ENCODE results near the gene SDR42E2. TPM values are rescaled to one million over a fixed set of nuclear protein-coding genes. Genes with fewer than 3 reads are reported as not detected.
A peak's percentile ranks its signal among the peaks of the same experiment; 100 is the strongest.
"Not testable (repeated sequence)": the region's sequence is repeated elsewhere in the genome, so short reads cannot be mapped to it uniquely, and the experiment has no call there.

SDR42E2 gene
- total RNA-seq, 1 experiment from 2014 or later = not detected

DNA sequence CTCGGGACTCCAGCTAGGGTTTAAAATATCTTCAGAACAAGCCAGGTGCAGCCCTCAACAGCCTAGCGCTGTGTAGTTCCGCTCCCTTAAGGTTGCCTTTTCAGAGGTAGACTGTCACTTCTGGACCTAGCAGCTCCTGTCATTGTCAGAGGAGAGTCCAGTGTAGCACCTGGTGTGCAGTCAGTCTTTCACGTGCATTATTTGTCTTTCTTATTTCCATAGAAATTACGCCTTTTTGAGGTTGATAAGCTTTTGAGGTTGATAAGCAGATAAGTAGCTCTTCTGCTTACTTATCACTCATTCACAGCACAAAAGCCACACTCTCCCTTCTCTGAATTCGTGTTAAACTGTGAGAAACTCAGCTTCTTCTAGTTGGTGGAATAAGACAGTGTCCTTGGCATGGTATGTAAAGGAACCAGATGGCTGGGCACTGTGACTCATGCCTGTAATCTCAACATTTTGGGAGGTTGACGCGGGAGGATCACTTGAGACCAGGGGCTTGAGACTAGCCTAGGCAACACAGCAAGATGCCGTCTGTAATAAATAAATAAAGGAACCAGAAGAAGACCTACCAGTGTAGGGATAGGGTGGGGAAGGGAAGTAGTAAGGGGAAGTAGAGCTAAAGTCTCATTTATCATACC, 54.0 kb downstream of the SDR42E2 start:
- no peaks in the 10 kb centered on the region for H3K27me3 ChIP-seq
- H3K4me3 ChIP-seq = no peak overlapping the region
- peaks cover 38% of the 10 kb centered on the region for H3K36me3 ChIP-seq
- DNase-seq = peak; percentile 80
- no peaks in the 10 kb centered on the region for H3K9me3 ChIP-seq

DNA sequence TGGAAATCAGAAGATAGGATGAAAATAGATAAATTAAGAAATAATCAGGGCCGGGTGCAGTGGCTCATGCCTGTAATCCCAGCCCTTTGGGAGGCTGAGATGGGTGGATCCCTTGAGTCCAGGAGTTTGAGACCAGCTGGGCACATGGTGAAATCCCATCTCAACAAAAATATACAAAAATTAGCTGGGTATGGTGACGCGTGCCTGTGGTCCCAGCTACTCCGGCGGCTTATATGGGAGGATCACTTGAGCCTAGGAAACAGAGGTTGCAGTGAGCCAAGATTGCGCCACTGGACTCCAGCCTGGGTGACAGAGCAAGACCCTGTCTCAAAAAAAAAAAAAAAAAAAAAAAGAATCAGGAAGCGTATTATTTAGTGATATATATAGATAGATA, 54.5 kb downstream of the SDR42E2 start:
- H3K27me3 ChIP-seq, H3K9me3 ChIP-seq, H3K4me3 ChIP-seq: not testable (repeated sequence)
- peak; percentile 19 for DNase-seq
- H3K36me3 ChIP-seq = peaks cover 37% of the 10 kb centered on the region

DNA sequence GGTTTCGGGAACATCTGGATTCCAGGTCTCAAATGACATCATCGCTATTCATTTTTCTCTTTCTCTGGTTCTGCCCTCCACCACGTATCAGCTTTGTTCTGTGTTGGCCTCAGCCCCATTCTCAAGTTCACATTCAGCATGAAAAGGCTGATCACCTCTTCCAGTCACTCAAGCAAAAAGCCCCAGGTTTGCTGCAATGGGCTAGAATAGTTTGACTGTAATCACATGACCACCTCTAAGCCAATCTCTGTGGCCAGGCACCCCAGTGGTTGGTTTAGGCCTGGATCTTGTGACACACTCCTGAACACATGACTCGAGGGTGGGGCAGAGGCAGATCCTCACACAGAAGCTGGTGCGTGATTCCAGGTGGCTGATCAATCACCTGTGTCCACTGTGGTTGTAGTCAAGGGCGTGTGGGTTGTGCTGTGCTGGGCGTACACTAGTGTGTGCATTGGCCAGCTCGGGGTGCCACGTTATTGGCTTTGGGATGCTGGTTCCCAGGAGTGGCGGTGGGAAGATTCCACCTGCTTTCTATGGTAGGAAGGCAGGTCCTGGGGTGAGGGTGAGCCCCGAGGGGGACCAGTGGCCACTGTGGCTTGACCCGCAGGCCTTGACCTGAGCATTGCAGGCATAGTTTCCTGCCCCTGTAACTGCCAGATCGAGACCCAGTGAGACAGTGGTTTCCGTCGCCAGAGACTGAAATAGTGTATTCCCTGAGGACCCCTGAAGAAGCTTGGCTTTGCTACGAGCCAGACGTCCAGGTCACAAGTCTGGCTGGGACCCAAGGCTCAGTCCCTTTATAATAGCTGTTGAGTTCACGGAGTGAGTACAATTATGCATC, 55.8 kb downstream of the SDR42E2 start:
- H3K27me3 ChIP-seq = no peaks in the 10 kb centered on the region
- H3K36me3 ChIP-seq = peaks cover 30% of the 10 kb centered on the region
- peak; percentile 7 for DNase-seq
- H3K9me3 ChIP-seq = no peaks in the 10 kb centered on the region
- no peak overlapping the region for H3K4me3 ChIP-seq

DNA sequence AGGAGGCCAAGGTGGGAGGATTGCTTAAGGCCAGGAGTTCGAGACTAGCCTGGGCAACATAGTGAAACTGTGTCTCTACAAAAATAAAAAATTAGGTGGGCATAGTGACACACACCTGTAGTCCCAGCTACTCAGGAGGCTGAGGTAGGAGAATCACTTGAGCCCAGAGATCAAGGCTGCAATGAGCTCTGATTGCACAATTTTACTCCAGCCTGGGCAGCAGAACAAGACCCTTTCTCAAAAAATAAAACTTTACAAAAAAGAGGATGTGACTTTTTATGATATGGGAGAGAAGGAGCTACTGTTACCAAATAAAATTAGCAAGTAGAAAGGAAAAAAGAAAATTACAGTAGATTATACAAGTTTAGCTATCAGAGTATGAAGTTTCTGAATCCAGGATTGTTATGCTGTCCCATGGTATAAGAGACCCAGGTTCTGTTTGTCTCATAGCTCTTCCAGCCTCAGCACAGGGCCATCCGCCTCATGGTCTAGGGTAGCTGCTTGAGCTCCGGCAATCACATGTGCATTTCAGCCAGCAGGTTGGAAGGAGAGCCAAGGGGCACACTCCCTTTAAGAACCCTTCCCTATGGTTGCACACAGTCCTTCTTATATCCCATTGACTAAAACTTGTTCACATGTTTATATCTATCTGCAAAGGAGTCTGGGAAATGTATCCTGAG, 57.2 kb downstream of the SDR42E2 start:
- no peak overlapping the region for H3K4me3 ChIP-seq
- H3K9me3 ChIP-seq = no peaks in the 10 kb centered on the region
- H3K27me3 ChIP-seq = no peaks in the 10 kb centered on the region
- no peak for DNase-seq
- H3K36me3 ChIP-seq = peaks cover 30% of the 10 kb centered on the region

DNA sequence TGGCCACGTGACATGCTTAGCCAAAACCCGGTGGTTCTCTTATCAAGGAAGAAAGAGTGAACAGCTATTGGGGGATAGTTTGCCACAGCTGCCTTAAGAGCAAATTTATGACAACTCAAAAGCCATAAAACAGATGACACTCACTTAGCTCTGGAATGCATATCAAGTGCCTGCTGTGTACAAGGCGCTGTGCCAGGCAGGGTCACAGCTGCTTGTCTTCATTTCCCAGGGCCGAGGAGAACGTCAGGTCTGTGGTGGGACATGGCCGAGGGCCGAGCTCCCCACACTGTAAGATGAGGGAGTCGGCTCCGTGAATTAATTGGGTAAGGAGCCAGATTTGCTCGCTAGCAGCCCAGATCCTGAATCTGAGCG, 57.7 kb downstream of the SDR42E2 start:
- DNase-seq = peak; percentile 48
- Histone ChIP-seq H3K4me3 (no peak overlapping the region), H3K9me3 (no peaks in the 10 kb centered on the region), H3K36me3 (peaks cover 24% of the 10 kb centered on the region), H3K27me3 (no peaks in the 10 kb centered on the region)

DNA sequence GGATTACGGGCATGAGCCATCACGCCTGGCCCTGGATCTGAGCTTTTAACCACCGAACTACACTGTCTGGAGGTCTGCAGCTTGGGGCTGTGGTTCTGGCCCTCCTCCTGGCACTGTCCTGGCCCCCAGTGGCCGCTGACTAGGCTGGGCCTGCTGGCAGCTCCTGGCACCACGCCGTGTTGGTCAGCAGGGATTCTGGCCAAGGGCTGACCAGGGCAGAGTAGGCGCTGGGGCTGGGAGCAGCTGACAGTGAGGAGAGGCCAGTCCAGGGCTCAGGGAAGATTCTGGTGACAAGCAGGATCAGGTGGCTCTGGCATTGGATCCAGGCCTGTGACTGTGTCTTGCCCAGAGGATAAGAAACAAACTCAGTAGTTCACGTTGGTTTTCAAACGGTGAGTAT, 58.4 kb downstream of the SDR42E2 start:
- DNase-seq = peak; percentile 96
- H3K36me3 ChIP-seq = peaks cover 25% of the 10 kb centered on the region
- H3K4me3 ChIP-seq = no peak overlapping the region
- no peaks in the 10 kb centered on the region for H3K27me3 ChIP-seq
- H3K9me3 ChIP-seq = no peaks in the 10 kb centered on the region

DNA sequence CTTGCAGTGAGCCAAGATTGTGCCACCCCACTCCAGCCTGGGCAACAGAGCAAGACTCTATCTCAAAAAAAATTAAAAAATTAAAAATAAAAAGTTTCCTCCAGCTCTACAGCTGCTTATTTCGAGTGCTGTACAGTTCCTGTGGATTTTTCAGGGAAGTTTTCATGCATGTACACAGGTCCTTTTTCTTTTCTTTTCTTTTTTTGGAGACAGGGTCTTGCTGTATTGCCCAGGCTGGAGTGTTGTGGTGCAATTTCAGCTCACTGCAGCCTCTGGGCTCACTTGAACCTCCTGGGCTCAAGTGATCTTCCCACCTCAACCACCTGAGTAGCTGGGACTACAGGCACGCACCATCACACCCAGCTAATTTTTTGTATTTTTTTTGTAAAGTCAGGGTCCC, 59.7 kb downstream of the SDR42E2 start:
- no peak overlapping the region for H3K4me3 ChIP-seq
- no peak for DNase-seq
- no peaks in the 10 kb centered on the region for H3K27me3 ChIP-seq
- no peaks in the 10 kb centered on the region for H3K9me3 ChIP-seq
- peaks cover 32% of the 10 kb centered on the region for H3K36me3 ChIP-seq

DNA sequence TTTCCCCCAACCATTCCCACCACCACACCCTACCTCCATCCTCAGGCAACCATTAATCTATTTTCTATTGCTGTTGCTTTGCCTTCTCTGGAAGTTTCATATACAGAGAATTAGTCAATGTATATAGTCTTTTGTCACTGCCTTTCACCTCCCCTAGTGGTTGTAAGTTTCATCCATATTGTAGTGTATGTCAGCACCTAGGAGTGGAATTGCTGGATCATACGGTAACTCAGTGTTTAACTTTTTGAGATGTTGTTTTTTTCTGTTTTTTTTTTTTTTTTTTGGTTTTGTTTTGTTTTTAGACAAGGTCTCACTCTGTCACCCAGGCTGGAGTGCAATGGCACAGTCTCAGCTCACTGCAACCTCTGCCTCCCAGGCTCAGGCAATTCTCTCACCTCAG, 60.7 kb downstream of the SDR42E2 start:
- Histone ChIP-seq H3K4me3 (no peak overlapping the region), H3K9me3 (no peaks in the 10 kb centered on the region), H3K27me3 (no peaks in the 10 kb centered on the region), H3K36me3 (peaks cover 31% of the 10 kb centered on the region)
- no peak for DNase-seq

DNA sequence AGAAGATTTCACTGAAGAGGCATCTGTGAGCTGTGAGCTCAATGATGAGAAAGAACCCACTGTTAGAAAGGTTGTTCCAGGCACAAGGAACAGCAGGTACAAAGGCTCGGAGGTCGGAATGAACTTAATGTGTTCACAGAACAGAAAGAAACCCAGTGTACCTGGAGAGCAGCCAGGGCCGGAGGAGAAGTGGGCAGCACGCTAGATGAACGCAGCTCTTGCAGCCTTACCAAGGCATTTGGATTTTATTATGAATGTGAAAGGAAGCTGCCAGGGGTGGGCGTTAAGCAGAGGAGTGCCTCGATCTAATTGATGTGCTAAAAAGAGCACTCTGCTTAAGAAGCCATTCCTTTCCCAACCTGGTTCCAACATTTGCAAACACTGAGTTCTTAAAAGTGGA, 62.8 kb downstream of the SDR42E2 start:
- no peaks in the 10 kb centered on the region for H3K9me3 ChIP-seq
- H3K27me3 ChIP-seq = no peaks in the 10 kb centered on the region
- H3K36me3 ChIP-seq = peaks cover 41% of the 10 kb centered on the region
- no peak for DNase-seq
- H3K4me3 ChIP-seq = no peak overlapping the region

DNA sequence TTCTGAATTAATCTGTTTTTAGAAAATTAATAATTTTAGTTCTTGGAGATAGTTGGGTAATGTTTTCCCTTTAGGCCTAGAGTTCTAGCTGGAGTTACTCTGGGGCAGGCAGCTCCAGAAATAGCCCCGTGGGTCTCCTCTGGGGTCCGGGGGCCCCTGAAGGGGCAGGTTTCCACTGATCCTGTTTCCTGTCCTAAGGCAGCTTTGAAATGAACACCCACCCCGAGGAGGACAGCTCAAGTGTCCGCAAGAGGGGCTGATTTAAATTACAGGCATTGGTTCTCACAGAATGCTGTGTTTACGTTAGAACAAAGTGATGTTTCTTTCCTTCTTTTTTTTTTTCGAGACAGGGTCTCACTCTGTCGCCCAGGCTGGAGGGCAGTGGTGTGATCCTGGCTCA, 67.6 kb downstream of the SDR42E2 start:
- Histone ChIP-seq H3K9me3 (no peaks in the 10 kb centered on the region), H3K27me3 (no peaks in the 10 kb centered on the region), H3K4me3 (no peak overlapping the region), H3K36me3 (peaks cover 58% of the 10 kb centered on the region)
- no peak for DNase-seq

DNA sequence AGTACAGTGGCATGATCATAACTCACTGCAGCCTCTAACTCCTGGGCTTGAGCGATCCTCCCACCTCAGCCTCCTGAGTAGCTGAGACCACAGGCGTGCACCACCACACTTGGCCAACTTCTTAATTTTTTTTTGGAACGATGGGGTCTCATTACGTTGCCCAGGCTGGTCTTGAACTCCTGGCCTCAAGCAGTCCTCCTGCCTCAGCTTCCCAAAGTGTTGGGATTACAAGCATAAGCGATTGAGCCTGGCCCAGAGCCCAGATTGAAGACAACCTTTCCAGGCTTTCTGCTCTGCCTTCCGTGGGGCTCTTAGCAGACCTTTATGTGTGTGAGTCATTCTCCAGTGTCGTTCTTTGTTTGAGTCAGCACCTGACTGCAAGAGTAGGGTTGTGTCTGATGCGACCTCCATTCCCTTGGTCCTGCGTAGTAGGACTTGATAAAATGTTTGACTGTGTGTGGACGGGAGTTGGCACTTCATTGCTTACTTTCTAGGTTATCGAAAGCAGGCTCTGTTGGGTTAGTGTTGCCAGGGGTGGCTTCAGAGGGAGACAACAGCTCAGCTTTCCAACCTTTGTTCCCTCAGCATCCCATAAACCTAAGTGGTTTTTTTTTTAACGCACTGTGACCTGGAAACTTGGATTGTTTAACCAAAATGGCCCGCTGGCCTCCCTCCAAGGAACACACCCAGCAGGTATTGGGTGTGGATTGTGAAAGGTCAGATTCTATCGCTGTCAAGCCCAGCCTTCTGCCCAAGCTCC, 70.2 kb downstream of the SDR42E2 start:
- Histone ChIP-seq H3K27me3 (no peaks in the 10 kb centered on the region), H3K9me3 (no peaks in the 10 kb centered on the region), H3K4me3 (no peak overlapping the region), H3K36me3 (peaks cover 53% of the 10 kb centered on the region)
- DNase-seq = no peak

DNA sequence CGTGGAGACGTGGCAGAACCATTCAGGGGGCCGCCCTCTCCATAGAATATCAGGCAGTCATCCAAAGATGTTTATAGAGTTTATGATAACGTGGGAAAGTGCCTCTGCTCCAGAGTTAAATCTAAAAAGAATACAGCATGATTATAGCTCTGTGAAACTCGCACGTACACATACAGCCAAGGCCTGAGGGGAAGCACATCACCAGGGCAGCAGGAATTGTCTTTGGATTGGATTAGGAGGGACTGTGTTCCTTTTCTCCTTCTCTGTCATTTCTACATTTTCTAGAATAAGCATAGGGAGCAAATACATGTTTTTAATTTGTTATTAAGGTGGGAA, 70.7 kb downstream of the SDR42E2 start:
- Histone ChIP-seq H3K4me3 (no peak overlapping the region), H3K9me3 (no peaks in the 10 kb centered on the region), H3K27me3 (no peaks in the 10 kb centered on the region), H3K36me3 (peaks cover 54% of the 10 kb centered on the region)
- DNase-seq = no peak

DNA sequence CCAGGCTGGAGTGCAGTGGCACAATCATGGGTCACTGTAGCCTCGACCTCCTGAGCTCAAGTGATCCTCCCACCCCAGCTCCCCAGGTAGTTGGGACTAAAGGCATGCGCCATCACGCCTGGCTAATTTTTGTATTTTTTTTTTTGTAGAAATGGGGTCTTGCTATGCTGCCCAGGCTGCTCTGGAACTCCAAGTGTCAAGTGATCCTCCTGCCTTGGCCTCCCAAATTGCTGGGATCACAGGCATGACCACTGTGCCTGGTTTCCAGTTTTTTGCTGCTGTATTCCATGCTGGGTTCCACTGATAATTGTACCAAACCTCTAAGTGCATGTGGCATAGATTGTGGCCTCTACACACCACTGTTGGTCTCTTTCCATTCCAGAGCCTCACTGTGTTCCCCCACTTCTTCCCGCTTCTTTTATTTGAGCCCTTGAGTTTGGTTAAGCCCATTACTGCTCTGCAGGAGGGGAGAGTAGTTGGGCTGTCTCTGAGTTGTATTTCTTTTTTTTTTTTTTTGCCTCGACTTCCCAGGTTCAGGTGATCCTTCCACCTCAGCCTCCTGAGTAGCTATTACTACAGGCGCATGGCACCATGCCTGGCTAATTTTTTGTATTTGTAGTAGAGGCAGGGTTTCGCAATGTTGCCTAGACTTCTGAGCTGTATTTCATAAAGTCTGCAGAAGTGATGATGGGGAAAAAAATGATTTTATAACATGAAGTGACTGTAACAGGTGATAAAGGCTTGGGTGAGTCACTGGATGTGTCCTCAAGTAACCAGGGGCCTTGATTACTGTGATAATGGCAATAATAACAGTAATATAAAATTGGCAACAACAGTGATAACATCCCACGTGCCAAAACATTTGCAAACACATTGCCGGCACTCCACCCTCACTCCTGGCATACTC, 73.8 kb downstream of the SDR42E2 start:
- Histone ChIP-seq H3K4me3 (no peak overlapping the region), H3K9me3 (no peaks in the 10 kb centered on the region), H3K36me3 (peaks cover 37% of the 10 kb centered on the region), H3K27me3 (no peaks in the 10 kb centered on the region)
- DNase-seq = no peak

DNA sequence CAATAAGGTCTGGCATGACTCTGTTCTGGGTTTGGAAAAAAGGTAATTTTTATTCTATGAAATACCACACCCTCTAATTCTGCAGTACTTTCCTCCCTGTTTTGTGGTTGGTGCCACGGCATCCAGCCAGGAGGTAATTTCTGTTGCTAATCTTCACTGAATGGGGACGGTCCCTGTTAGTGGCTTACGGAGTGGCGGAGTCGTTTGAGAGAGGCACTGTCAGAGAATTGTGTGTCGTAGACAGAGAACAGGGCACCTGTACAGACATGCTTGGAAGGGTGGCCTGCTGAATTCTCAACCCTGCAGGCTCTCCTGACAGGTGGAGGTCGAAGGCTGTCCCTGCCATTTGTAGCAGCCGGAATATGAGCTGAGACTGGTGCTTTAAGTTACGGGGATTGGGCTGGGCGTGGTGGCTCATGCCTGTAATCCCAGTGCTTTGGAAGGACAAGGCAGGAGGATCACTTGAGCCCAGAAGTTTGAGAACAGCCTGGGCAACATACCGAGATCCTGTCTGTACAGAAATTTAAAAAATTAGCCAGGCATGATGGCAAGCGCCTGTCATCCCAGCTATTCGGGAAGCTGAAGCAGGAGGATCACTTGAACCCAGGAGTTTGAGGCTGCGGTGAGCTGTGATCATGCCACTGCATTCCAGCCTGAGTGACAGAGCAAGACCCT, 77.0 kb downstream of the SDR42E2 start:
- Histone ChIP-seq H3K27me3 (no peaks in the 10 kb centered on the region), H3K4me3 (no peak overlapping the region)

DNA sequence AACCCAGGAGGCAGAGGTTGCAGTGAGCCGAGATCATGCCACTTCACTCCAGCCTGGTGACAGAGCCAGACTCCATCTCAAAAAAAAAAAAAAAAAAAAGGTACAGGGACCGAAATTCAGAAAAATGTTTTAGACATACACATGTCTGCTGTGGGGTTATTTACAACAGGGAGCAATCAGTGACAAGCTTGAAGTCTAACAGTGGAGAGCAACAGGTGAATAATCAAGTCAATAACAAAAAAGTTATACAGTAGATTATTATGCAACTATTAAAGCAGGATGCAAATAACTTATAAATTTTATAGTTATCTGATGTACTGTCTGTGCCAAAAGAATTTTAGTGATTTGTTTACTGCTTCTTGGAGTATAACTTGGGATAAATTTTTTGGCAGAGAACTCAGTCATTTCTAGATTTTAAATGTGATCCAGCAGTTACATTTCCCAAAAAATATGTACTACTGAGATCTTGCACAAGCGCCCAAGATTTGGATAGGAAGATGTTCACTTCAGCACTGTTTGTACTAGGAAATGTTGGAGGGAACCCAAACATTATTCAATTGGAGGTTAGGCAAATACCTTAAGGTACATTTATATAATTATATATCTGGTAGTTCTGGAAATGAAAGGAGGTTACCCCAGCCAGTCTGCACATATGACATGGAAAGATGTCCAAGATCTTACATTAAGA, 77.9 kb downstream of the SDR42E2 start:
- no peak for DNase-seq
- H3K36me3 ChIP-seq = peaks cover 42% of the 10 kb centered on the region
- no peaks in the 10 kb centered on the region for H3K27me3 ChIP-seq
- no peak overlapping the region for H3K4me3 ChIP-seq
- H3K9me3 ChIP-seq = no peaks in the 10 kb centered on the region

More for the DNA sequence above, 77.0 kb downstream of the SDR42E2 start:
- Histone ChIP-seq H3K9me3 (no peaks in the 10 kb centered on the region), H3K36me3 (peaks cover 36% of the 10 kb centered on the region)
- DNase-seq = no peak

Measured in MG63 (cell line).